ENCODE data around the gene IGF2R.

Gene IGF2R

GRCh38 chr6:160141001-160141726, 172.3 kb downstream of the IGF2R start:
- Mint-ChIP-seq H3K27me3 (no peaks in the 10 kb centered on the region), H3K36me3 (ENCODE audit: low read depth) (no peaks in the 10 kb centered on the region), H3K27ac (no peak overlapping the region), H3K4me3 (no peak overlapping the region), H3K4me1 (ENCODE audit: low read depth) (peaks cover 17% of the 10 kb centered on the region), H3K9me3 (no peaks in the 10 kb centered on the region)

- no peaks in the 10 kb centered on the region for H3K27me3 Mint-ChIP-seq
- no peak overlapping the region for H3K4me3 Mint-ChIP-seq
- H3K4me1 Mint-ChIP-seq (ENCODE audit: low read depth), result peaks cover 17% of the 10 kb centered on the region
These were observed 173.3 kb downstream of the IGF2R start for GRCh38 chr6:160142115-160142715.

GRCh38 chr6:160146454-160147145, 177.7 kb downstream of the IGF2R start:
- H3K27me3 Mint-ChIP-seq, result peaks cover 5% of the 10 kb centered on the region
- peaks cover 5% of the 10 kb centered on the region for H3K9me3 Mint-ChIP-seq
- H3K4me1 Mint-ChIP-seq (ENCODE audit: low read depth), result no peaks in the 10 kb centered on the region
- H3K4me3 Mint-ChIP-seq, result no peak overlapping the region
- no peak overlapping the region for H3K27ac Mint-ChIP-seq
- H3K36me3 Mint-ChIP-seq (ENCODE audit: low read depth), result peaks cover 9% of the 10 kb centered on the region

More at GRCh38 chr6:160142115-160142715, 173.3 kb downstream of the IGF2R start:
- Mint-ChIP-seq H3K36me3 (ENCODE audit: low read depth) (peaks cover 4% of the 10 kb centered on the region), H3K27ac (no peak overlapping the region), H3K9me3 (no peaks in the 10 kb centered on the region)

- H3K27ac Mint-ChIP-seq, result no peak overlapping the region
- H3K36me3 Mint-ChIP-seq (ENCODE audit: low read depth), result peaks cover 14% of the 10 kb centered on the region
- peaks cover 5% of the 10 kb centered on the region for H3K27me3 Mint-ChIP-seq
- H3K4me3 Mint-ChIP-seq, result no peak overlapping the region
- H3K9me3 Mint-ChIP-seq, result peaks cover 6% of the 10 kb centered on the region
- H3K4me1 Mint-ChIP-seq (ENCODE audit: low read depth), result no peaks in the 10 kb centered on the region
These were observed 178.3 kb downstream of the IGF2R start for GRCh38 chr6:160147146-160147536.

GRCh38 chr6:160154471-160154870, 185.6 kb downstream of the IGF2R start:
- Mint-ChIP-seq H3K27ac (no peak overlapping the region), H3K4me3 (no peak overlapping the region), H3K9me3 (peaks cover 20% of the 10 kb centered on the region), H3K36me3 (ENCODE audit: low read depth) (peaks cover 12% of the 10 kb centered on the region), H3K27me3 (peaks cover 5% of the 10 kb centered on the region), H3K4me1 (ENCODE audit: low read depth) (no peaks in the 10 kb centered on the region)

GRCh38 chr6:160156842-160157241, 188.0 kb downstream of the IGF2R start:
- Mint-ChIP-seq H3K27me3 (no peaks in the 10 kb centered on the region), H3K4me3 (no peak overlapping the region), H3K27ac (no peak overlapping the region), H3K9me3 (peaks cover 14% of the 10 kb centered on the region), H3K4me1 (ENCODE audit: low read depth) (no peaks in the 10 kb centered on the region), H3K36me3 (ENCODE audit: low read depth) (peaks cover 5% of the 10 kb centered on the region)

- no peaks in the 10 kb centered on the region for H3K4me1 Mint-ChIP-seq (ENCODE audit: low read depth)
- H3K27ac Mint-ChIP-seq, result no peak overlapping the region
- no peaks in the 10 kb centered on the region for H3K36me3 Mint-ChIP-seq (ENCODE audit: low read depth)
- H3K4me3 Mint-ChIP-seq, result no peak overlapping the region
- H3K27me3 Mint-ChIP-seq, result peaks cover 4% of the 10 kb centered on the region
- H3K9me3 Mint-ChIP-seq, result no peaks in the 10 kb centered on the region
These were observed 191.6 kb downstream of the IGF2R start for GRCh38 chr6:160160450-160160849.
